GM21825 (cell line): Measurements from ENCODE around the gene FH.
A peak's percentile ranks its signal among the peaks of the same experiment; 100 is the strongest.

Experiments used
- ATAC-seq: cut with Tn5 transposase; IDR thresholded peaks from one replicate; pipeline ENCODE4 v1.9.1; 2021; ENCODE audit warnings: mild to moderate bottlenecking, moderate library complexity; ENCODE audit not compliant: unreplicated experiment

Gene FH

GRCh38 chr1:241525026-241525425 is 5.5 kb upstream of the FH start:
- no peak for ATAC-seq

- ATAC-seq: no peak
Measured at GRCh38 chr1:241521718-241522117, 2.2 kb upstream of the FH start.

GRCh38 chr1:241520080-241520465 is 518 bp upstream of the FH start:
- ATAC-seq: no peak

- peak; percentile 29 for ATAC-seq
Measured at GRCh38 chr1:241518476-241519307, 863 bp downstream of the FH start.

- no peak for ATAC-seq
Measured at GRCh38 chr1:241513378-241513777, 6.2 kb downstream of the FH start.

- no peak for ATAC-seq
Measured at GRCh38 chr1:241507189-241507863, 12.2 kb downstream of the FH start.

GRCh38 chr1:241503444-241503843 is 16.1 kb downstream of the FH start:
- no peak for ATAC-seq

GRCh38 chr1:241499910-241500309 is 19.6 kb downstream of the FH start:
- ATAC-seq: no peak

GRCh38 chr1:241495741-241496140 is 23.8 kb downstream of the FH start:
- ATAC-seq: no peak

- ATAC-seq: no peak
Measured at GRCh38 chr1:241488739-241489138, 30.8 kb downstream of the FH start.

GRCh38 chr1:241485554-241485992 is 34.0 kb downstream of the FH start:
- peak; percentile 62 for ATAC-seq

- peak; percentile 53 for ATAC-seq
Measured at GRCh38 chr1:241485145-241485544, 34.4 kb downstream of the FH start.

GRCh38 chr1:241482761-241483250 is 36.7 kb downstream of the FH start:
- ATAC-seq: no peak

- ATAC-seq: no peak
Measured at GRCh38 chr1:241479294-241479693, 40.3 kb downstream of the FH start.

- ATAC-seq: no peak
Measured at GRCh38 chr1:241475671-241476070, 43.9 kb downstream of the FH start.

GRCh38 chr1:241473026-241473425 is 46.5 kb downstream of the FH start:
- no peak for ATAC-seq

GRCh38 chr1:241470908-241471590 is 48.5 kb downstream of the FH start:
- ATAC-seq: no peak

GRCh38 chr1:241470361-241470760 is 49.2 kb downstream of the FH start:
- no peak for ATAC-seq

GRCh38 chr1:241465673-241466072 is 53.9 kb downstream of the FH start:
- ATAC-seq: no peak

GRCh38 chr1:241464985-241465384 is 54.6 kb downstream of the FH start:
- ATAC-seq: no peak

GRCh38 chr1:241462391-241462790 is 57.2 kb downstream of the FH start:
- no peak for ATAC-seq
